SU-DHL-6 (cell line): ENCODE measurements around the gene ETS1.

ENCODE experiments used
- H2AFZ ChIP-seq: fragments of 200-600 bp; sonication (generic); 2 replicates; pipeline ENCODE4 v1.6.1; 2014; ENCODE audit warnings: low read depth, mild to moderate bottlenecking, moderate library complexity, mixed read lengths, antibody characterized with exemption, low read length; ENCODE audit not compliant: severe bottlenecking
- H3F3A ChIP-seq: fragments of 200-600 bp; shearing (Covaris generic); 2 replicates; pipeline ENCODE4 v1.6.0; 2016; ENCODE audit warnings: antibody characterized with exemption, mild to moderate bottlenecking; ENCODE audit not compliant: insufficient read depth
- H3K27ac ChIP-seq: fragments of 200-600 bp; sonication (generic); 2 replicates; pipeline ENCODE4 v1.5.1; 2016; ENCODE audit warnings: low read depth, mild to moderate bottlenecking, low read length, moderate library complexity, mixed read lengths
- H3K27me3 ChIP-seq: fragments of 200-600 bp; sonication (generic), shearing (Covaris generic); 2 replicates; pipeline ENCODE4 v1.6.0; 2014; ENCODE audit warnings: mild to moderate bottlenecking, low read length
- H3K36me3 ChIP-seq: fragments of 200-600 bp; sonication (generic); 2 replicates; pipeline ENCODE4 v1.6.1; 2014; ENCODE audit warnings: mild to moderate bottlenecking, low read length, mixed read lengths
- H3K4me2 ChIP-seq: fragments of 300-600, 200-600 bp; shearing (Covaris generic), sonication (generic); 2 replicates; pipeline ENCODE4 v1.6.0; 2014; ENCODE audit warnings: low read length, low read depth, mild to moderate bottlenecking; ENCODE audit not compliant: poor library complexity, severe bottlenecking
- H3K4me3 ChIP-seq: fragments of 200-600 bp; sonication (generic); 2 replicates; pipeline ENCODE4 v1.5.1; 2014; ENCODE audit warnings: antibody characterized with exemption, low read length, mild to moderate bottlenecking, mixed read lengths; ENCODE audit not compliant: insufficient read depth, poor library complexity, severe bottlenecking
- H3K79me2 ChIP-seq: fragments of 200-600 bp; sonication (generic); 2 replicates; pipeline ENCODE4 v1.6.1; 2014; ENCODE audit warnings: mild to moderate bottlenecking, low read length, moderate library complexity; ENCODE audit not compliant: insufficient read depth
- H3K9ac ChIP-seq: fragments of 200-600 bp; sonication (generic); 2 replicates; pipeline ENCODE4 v1.7.0; 2014; ENCODE audit warnings: mild to moderate bottlenecking, low read length
- H3K9me2 ChIP-seq: fragments of 200-600 bp; sonication (generic); replicated peaks from 2 replicates; pipeline ENCODE4 v1.6.1; 2014; ENCODE audit warnings: low read length; ENCODE audit not compliant: insufficient read depth
- H3K9me3 ChIP-seq: fragments of 200-600 bp; sonication (generic); 2 replicates; pipeline ENCODE4 v1.6.1; 2014; ENCODE audit warnings: low read length, mixed read lengths; ENCODE audit not compliant: insufficient read depth
- H4K20me1 ChIP-seq: fragments of 200-600 bp; sonication (generic); 2 replicates; pipeline ENCODE4 v1.6.1; 2014; ENCODE audit warnings: low read depth, mild to moderate bottlenecking, antibody characterized with exemption, low read length, moderate library complexity, mixed read lengths
- CTCF ChIP-seq: fragments of 200-600 bp; sonication (generic); IDR thresholded peaks from one replicate; pipeline ENCODE4 v1.5.1; 2017; ENCODE audit warnings: antibody characterized with exemption, mild to moderate bottlenecking, low read length, moderate library complexity; ENCODE audit not compliant: insufficient read depth, poor library complexity, severe bottlenecking
- EZH2phosphoT487 ChIP-seq: fragments of 200-600 bp; sonication (generic), shearing (Covaris generic); conservative IDR thresholded peaks from 2 replicates; pipeline ENCODE4 v1.6.1; 2018; ENCODE audit warnings: mild to moderate bottlenecking, antibody characterized with exemption, low read length, moderate library complexity, mixed read lengths

The ETS1 gene

GRCh38 chr11:128476729-128477128 lies 110.6 kb downstream of the ETS1 start:
- Histone ChIP-seq H2AFZ (no peak overlapping the region), H3F3A (peaks cover 72% of the 10 kb centered on the region), H3K9ac (no peak overlapping the region), H3K79me2 (peaks cover 53% of the 10 kb centered on the region; the same call in 1 of the 2 replicates), H3K36me3 (peaks cover 21% of the 10 kb centered on the region; the same call in 1 of the 2 replicates), H3K27ac (peak overlapping the region; percentile 98), H3K9me2 (no peaks in the 10 kb centered on the region), H3K9me3 (no peaks in the 10 kb centered on the region), H3K27me3 (no peaks in the 10 kb centered on the region), H3K4me3 (no peak overlapping the region), H3K4me2 (peak overlapping the region; percentile 90), H4K20me1 (no peaks in the 10 kb centered on the region)
- TF ChIP-seq EZH2phosphoT487, result no peak
- TF ChIP-seq CTCF, result no peak

GRCh38 chr11:128476049-128476448 lies 111.3 kb downstream of the ETS1 start:
- no peaks in the 10 kb centered on the region for H4K20me1 ChIP-seq
- H3K4me3 ChIP-seq, result no peak overlapping the region
- TF ChIP-seq EZH2phosphoT487 (no peak), CTCF (no peak)
- no peaks in the 10 kb centered on the region for H3K27me3 ChIP-seq
- no peaks in the 10 kb centered on the region for H3K9me3 ChIP-seq
- H3F3A ChIP-seq, result peaks cover 74% of the 10 kb centered on the region
- peak overlapping the region; percentile 20 for H3K9ac ChIP-seq
- H3K4me2 ChIP-seq, result peak overlapping the region; percentile 90
- H3K36me3 ChIP-seq, result peaks cover 17% of the 10 kb centered on the region; the same call in 1 of the 2 replicates
- no peak overlapping the region for H2AFZ ChIP-seq
- H3K79me2 ChIP-seq, result peaks cover 46% of the 10 kb centered on the region; the same call in 1 of the 2 replicates
- peak overlapping the region; percentile 98 for H3K27ac ChIP-seq
- H3K9me2 ChIP-seq, result no peaks in the 10 kb centered on the region

- H3K4me3 ChIP-seq, result peak overlapping the region; percentile 16
- H4K20me1 ChIP-seq, result no peaks in the 10 kb centered on the region
- no peaks in the 10 kb centered on the region for H3K9me3 ChIP-seq
- no peaks in the 10 kb centered on the region for H3K9me2 ChIP-seq
- no peaks in the 10 kb centered on the region for H3K27me3 ChIP-seq
- H2AFZ ChIP-seq, result no peak overlapping the region
- H3K9ac ChIP-seq, result peak overlapping the region; percentile 51
- H3K79me2 ChIP-seq, result peaks cover 43% of the 10 kb centered on the region; the same call in 1 of the 2 replicates
- H3K4me2 ChIP-seq, result peak overlapping the region; percentile 90
- TF ChIP-seq EZH2phosphoT487 (no peak), CTCF (no peak)
- peaks cover 88% of the 10 kb centered on the region for H3F3A ChIP-seq
- peak overlapping the region; percentile 98 for H3K27ac ChIP-seq
- H3K36me3 ChIP-seq, result peaks cover 17% of the 10 kb centered on the region; the same call in 1 of the 2 replicates
Measured at GRCh38 chr11:128474036-128474874, 113.1 kb downstream of the ETS1 start.
